GM12878 (cell line): ENCODE data around the gene TMEM174. TPM values are rescaled to one million over a fixed set of nuclear protein-coding genes. Genes with fewer than 3 reads are reported as not detected.

Source experiments
- ATAC-seq: fragments of 200-7000 bp; cut with Tn5 transposase; 3 replicates; pipeline ENCODE4 v1.9.1; 2020; ENCODE audit warnings: mild to moderate bottlenecking, moderate library complexity
- BruUV-seq: library from RNA; stranded (reverse); fragments of 400-500 nt; replicated peaks from 2 replicates; lab custom pipeline; 2021; lab: Mats Ljungman, UMichigan
- CTCF ChIA-PET: fragments of 300-600 bp; sonication (Branson Sonifier 250); formaldehyde crosslinking; extraction: SDS; loops from one replicate; lab custom pipeline; 2021; ENCODE audit warnings: inconsistent platforms; lab: Yijun Ruan, JAX
- POLR2A ChIA-PET: fragments of 350-600 bp; formaldehyde crosslinking; extraction: SDS; loops from one replicate; lab custom pipeline; 2021; ENCODE audit warnings: inconsistent platforms; lab: Charles Lee
- RAD21 ChIA-PET: fragments of 300-600 bp; sonication (Branson Sonifier 250); formaldehyde crosslinking; loops from one replicate; lab custom pipeline; 2023; ENCODE audit warnings: antibody characterized with exemption; ENCODE audit not compliant: unreplicated experiment; lab: Charles Lee
- SMC1A ChIA-PET: fragments of 300-600 bp; sonication (Branson Sonifier 250); formaldehyde crosslinking; loops from one replicate; lab custom pipeline; 2023; ENCODE audit not compliant: unreplicated experiment, uncharacterized antibody; lab: Charles Lee
- DNase-seq: peaks from one replicate; pipeline ENCODE4 v3.0.0-alpha.2; 2011; ENCODE audit warnings: low read depth, low spot score
- FAIRE-seq: peaks from 3 replicates; lab custom pipeline; 2011; peaks lifted over from hg19 to GRCh38; lab: Jason Lieb, UNC
- H2AFZ ChIP-seq: 2 replicates; pipeline ENCODE4 v1.6.0; 2011; ENCODE audit warnings: low read depth, low read length, control low read depth; ENCODE audit not compliant: control insufficient read depth
- H3K27ac ChIP-seq: 2 replicates; pipeline ENCODE4 v1.5.1; 2011; ENCODE audit warnings: control low read depth; ENCODE audit not compliant: control insufficient read depth, insufficient read depth
- H3K27me3 ChIP-seq, 2 experiments: replicated peaks in 1 of 2; 2 replicates each; pipeline versions ENCODE4 v1.6.0 to v1.6.1; 2011; ENCODE audit warnings: low read length in 1 of 2; ENCODE audit not compliant: control insufficient read depth in 2 of 2, insufficient read depth in 2 of 2
- H3K36me3 ChIP-seq, 2 experiments: 2 replicates each; pipeline ENCODE4 v1.5.1; 2011; ENCODE audit warnings: low read length in 1 of 2; ENCODE audit not compliant: control insufficient read depth in 2 of 2, insufficient read depth in 2 of 2
- H3K4me1 ChIP-seq: 2 replicates; pipeline ENCODE4 v1.6.1; 2011; ENCODE audit warnings: mild to moderate bottlenecking, low read length, moderate library complexity, mixed read lengths; ENCODE audit not compliant: control insufficient read depth, insufficient read depth
- H3K4me2 ChIP-seq: 2 replicates; pipeline ENCODE4 v1.6.0; 2011; ENCODE audit warnings: control low read depth; ENCODE audit not compliant: control insufficient read depth, insufficient read depth
- H3K4me3 ChIP-seq: fragments of 200-600 bp; sonication (generic); 2 replicates; pipeline ENCODE4 v1.5.1; 2016
- H3K79me2 ChIP-seq: 2 replicates; pipeline ENCODE4 v1.6.0; 2011; ENCODE audit warnings: low read length; ENCODE audit not compliant: control insufficient read depth, insufficient read depth
- H3K9ac ChIP-seq: 2 replicates; pipeline ENCODE4 v1.8.0; 2011; ENCODE audit warnings: low read length, control low read depth, mixed read lengths; ENCODE audit not compliant: control insufficient read depth, insufficient read depth
- H3K9me3 ChIP-seq: replicated peaks from 3 replicates; pipeline ENCODE4 v1.5.1; 2011; ENCODE audit warnings: mild to moderate bottlenecking, low read length; ENCODE audit not compliant: control insufficient read depth, insufficient read depth
- H4K20me1 ChIP-seq: 2 replicates; pipeline ENCODE4 v1.6.0; 2011; ENCODE audit not compliant: control insufficient read depth, insufficient read depth
- ATF3 ChIP-seq: IDR thresholded peaks from 2 replicates; pipeline ENCODE4 v1.6.1; 2011; ENCODE audit warnings: low read depth, mild to moderate bottlenecking, low read length, moderate library complexity, borderline replicate concordance; ENCODE audit errors: extremely low read depth
- BRCA1 ChIP-seq: IDR thresholded peaks from 2 replicates; pipeline ENCODE4 v1.6.1; 2011; ENCODE audit warnings: low read depth, low read length, improper control_type of control experiment
- CHD4 ChIP-seq: fragments of 200-600 bp; sonication (generic); IDR thresholded peaks from 2 replicates; pipeline ENCODE4 v1.6.1; 2016; ENCODE audit warnings: mild to moderate bottlenecking
- ETV6 ChIP-seq, 2 experiments: fragments of 450-650 bp in 1 of 2; IDR thresholded peaks in 1 of 2; conservative IDR thresholded peaks in 1 of 2; 2 replicates each; pipeline ENCODE4 v1.6.1; 2014; ENCODE audit warnings: antibody characterized with exemption in 1 of 2, borderline replicate concordance in 1 of 2, low read depth in 1 of 2, mild to moderate bottlenecking in 1 of 2, moderate library complexity in 1 of 2
- IKZF2 ChIP-seq, 2 experiments: fragments of 450-650 bp; IDR thresholded peaks; 2 replicates each; pipeline ENCODE4 v1.6.1; 2017; ENCODE audit warnings: mild to moderate bottlenecking in 2 of 2, moderate library complexity in 2 of 2
- PAX8 ChIP-seq: fragments of 450-650 bp; IDR thresholded peaks from 2 replicates; pipeline ENCODE4 v1.6.1; 2017; ENCODE audit warnings: mild to moderate bottlenecking, moderate library complexity
- SREBF1 ChIP-seq: IDR thresholded peaks from 2 replicates; pipeline ENCODE4 v1.6.1; 2012; ENCODE audit warnings: mild to moderate bottlenecking, low read length
- ZNF592 ChIP-seq: fragments of 450-650 bp; IDR thresholded peaks from 2 replicates; pipeline ENCODE4 v1.6.1; 2017; ENCODE audit warnings: mild to moderate bottlenecking, moderate library complexity
- ZSCAN29 ChIP-seq: fragments of 450-650 bp; IDR thresholded peaks from 2 replicates; pipeline ENCODE4 v1.6.1; 2017; ENCODE audit warnings: mild to moderate bottlenecking, moderate library complexity
- WGBS: methylation state at CpG from one replicate; pipeline ENCODE4 v1.1.6; 2016; ENCODE audit warnings: low lambda C conversion rate; ENCODE audit not compliant: insufficient replicate concordance, insufficient coverage; ENCODE audit errors: missing lambda C conversion rate; 5-methylcytosine and 5-hydroxymethylcytosine counted together
- in situ Hi-C: fragments of 300-500 bp; cut with MboI; formaldehyde crosslinking; loops from 9 replicates; pipeline ENCODE4 v1.14.3; 2018; ENCODE audit warnings: mixed read lengths
- intact Hi-C: fragments of 100-400 bp; cut with micrococcal nuclease; formaldehyde crosslinking; loops from one replicate; pipeline ENCODE4 v1.14.2; 2022; ENCODE audit not compliant: unreplicated experiment
- polyA plus RNA-seq, 11 experiments: library from polyadenylated mRNA; depleted of rRNA in 4 of 11; unstranded in 6 of 11; stranded (reverse) in 5 of 11; fragments of >200 nt; fragmentation: Nextera tagmentation in 4 of 11; fragmentation: Illumina TruSeq in 1 of 11; extraction: Ambion mirVana in 4 of 11; extraction: Trizol in 1 of 11; gene quantifications; 1 replicate in 1 of 11; 2 replicates in 10 of 11; pipeline versions ENCODE4 v1.2.1 to v1.2.3, GENCODE V29; 2011 to 2016; ENCODE audit warnings: inconsistent platforms in 2 of 11, missing spikeins in 2 of 11, low read depth in 1 of 11
- total RNA-seq, 4 experiments: library from RNA; depleted of rRNA in 3 of 4; stranded (reverse); fragments of >200 nt in 3 of 4; fragmentation: Illumina TruSeq in 1 of 4; extraction: Trizol in 1 of 4; gene quantifications; 2 replicates each; pipeline versions ENCODE4 v1.2.1 to v1.2.3, GENCODE V29; 2013 to 2021

The TMEM174 gene
- total and polyA plus RNA-seq, 10 of the 15 experiments (the other 5 are each of a cell fraction or from before 2014, with no cell fraction given), result not detected

GRCh38 chr5:73151766-73152410 is 21.1 kb upstream of the TMEM174 start:
- SMC1A ChIA-PET, result interaction anchor here (0.6 to 1.4 kb wide), 2 partner anchors 26 to 69 kb away, joined by 3 to 5 read pairs; no protein-coding TSS in a partner anchor
- BruUV-seq, result no TSS peak

GRCh38 chr5:73152411-73153388 is 20.3 kb upstream of the TMEM174 start:
- Histone ChIP-seq H3K79me2 (no peaks in the 10 kb centered on the region), H3K4me2 (no peak overlapping the region), H3K4me1 (no peaks in the 10 kb centered on the region), H4K20me1 (no peaks in the 10 kb centered on the region), H2AFZ (no peak overlapping the region), H3K27ac (no peak overlapping the region), H3K9me3 (no peaks in the 10 kb centered on the region), H3K4me3 (no peak overlapping the region), H3K27me3 (peaks cover 2 to 3% of the 10 kb centered on the region in 2 experiments; a peak in 2 of 4 replicates), H3K36me3 (no peaks in the 10 kb centered on the region), H3K9ac (no peak overlapping the region)
- 30% methylated on average over 14 of the region's 14 CpGs for WGBS
- FAIRE-seq (no peak), DNase-seq (no peak), ATAC-seq (no peak)
- in situ Hi-C loops, result no loop called here
- intact Hi-C loops, result no loop called here
- ChIA-PET RAD21 (no interaction called here), CTCF (interaction anchor here (1.5 kb wide), 1 partner anchor 196 kb away, joined by 3 read pairs; no protein-coding TSS in a partner anchor), POLR2A (no interaction called here), SMC1A (interaction anchor here (0.6 to 1.4 kb wide), 4 partner anchors 18 to 70 kb away, joined by 3 to 5 read pairs (median 4); no protein-coding TSS in a partner anchor)
- no TSS peak for BruUV-seq
- no peak for TF ChIP-seq ZSCAN29
- TF ChIP-seq PAX8, result no peak
- no peak for TF ChIP-seq ZNF592
- TF ChIP-seq ETV6 (conservative IDR thresholded peaks at IDR 0.05 in 1 of 2, IDR thresholded peaks at IDR 0.05 in 1 of 2; ENCODE audit: borderline replicate concordance in 1 of 2, low read depth in 1 of 2), result no peak
- TF ChIP-seq ATF3, result no peak

More at GRCh38 chr5:73151766-73152410, 21.1 kb upstream of the TMEM174 start:
- no peaks in the 10 kb centered on the region for H3K36me3 ChIP-seq
- no peak overlapping the region for H3K4me2 ChIP-seq
- ChIA-PET CTCF (no interaction called here), POLR2A (no interaction called here), RAD21 (no interaction called here)
- no peaks in the 10 kb centered on the region for H3K9me3 ChIP-seq
- no peak overlapping the region for H2AFZ ChIP-seq
- H4K20me1 ChIP-seq, result no peaks in the 10 kb centered on the region
- peaks cover 2 to 3% of the 10 kb centered on the region in 2 experiments; a peak in 2 of 4 replicates for H3K27me3 ChIP-seq
- WGBS, result 35% methylated on average over 5 of the region's 5 CpGs
- H3K9ac ChIP-seq, result no peak overlapping the region
- no peak for TF ChIP-seq BRCA1
- TF ChIP-seq SREBF1, result no peak
- TF ChIP-seq IKZF2 (IDR thresholded peaks at IDR 0.05), result no peak
- no peak for TF ChIP-seq CHD4
- intact Hi-C loops (no loop called here), in situ Hi-C loops (no loop called here)
- H3K79me2 ChIP-seq, result no peaks in the 10 kb centered on the region
- no peak for ATAC-seq
- H3K27ac ChIP-seq, result no peak overlapping the region
- DNase-seq, result no peak
- no peaks in the 10 kb centered on the region for H3K4me1 ChIP-seq
- no peak for FAIRE-seq
- no peak overlapping the region for H3K4me3 ChIP-seq
